OCI-LY1 (cell line): ENCODE results near the gene ITGA5.

Experiments
- EZH2 ChIP-seq: fragments of 200-600 bp; sonication (generic), shearing (Covaris generic); IDR thresholded peaks from 2 replicates; pipeline ENCODE4 v1.8.0; 2017; ENCODE audit warnings: borderline replicate concordance, mixed run types, mild to moderate bottlenecking, antibody characterized with exemption, low read length, moderate library complexity, mixed read lengths
- TF ChIP-seq, protein P1 (sequence below): fragments of 200-600 bp; sonication (generic), shearing (Covaris generic); IDR thresholded peaks from 2 replicates; pipeline ENCODE4 v1.5.1; 2017; ENCODE audit warnings: mild to moderate bottlenecking, antibody characterized with exemption, low read length, moderate library complexity, mixed read lengths

DNA sequence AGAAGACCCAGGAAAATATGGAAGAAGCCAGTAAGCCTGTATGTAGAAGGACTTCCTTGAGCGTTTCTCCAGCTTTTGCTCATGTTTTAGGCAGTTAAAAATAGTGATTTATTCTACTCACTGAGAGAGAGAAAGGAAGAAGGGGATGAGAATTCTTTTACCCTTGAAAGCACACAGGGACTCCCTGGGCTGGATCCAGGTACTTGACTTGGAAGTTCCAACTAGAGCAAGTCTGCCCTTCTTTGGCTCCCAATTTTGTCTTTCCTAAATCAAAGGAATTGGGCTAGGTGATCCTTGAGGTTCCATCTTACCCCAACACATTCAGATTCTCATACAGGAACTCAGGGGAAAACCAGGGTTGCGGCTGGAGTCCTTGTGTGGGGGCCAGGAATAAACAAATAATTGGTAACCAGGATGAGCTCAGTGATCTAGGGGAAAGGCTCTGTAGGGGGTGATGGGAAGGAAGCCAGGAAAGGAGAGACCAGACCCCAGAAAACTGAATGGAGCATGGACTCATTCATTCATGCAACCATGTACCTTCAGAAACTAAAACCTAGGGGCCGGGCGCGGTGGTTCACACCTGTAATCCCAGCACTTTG lies 11.5 kb upstream of the ITGA5 start:
- TF ChIP-seq, protein P1, sequence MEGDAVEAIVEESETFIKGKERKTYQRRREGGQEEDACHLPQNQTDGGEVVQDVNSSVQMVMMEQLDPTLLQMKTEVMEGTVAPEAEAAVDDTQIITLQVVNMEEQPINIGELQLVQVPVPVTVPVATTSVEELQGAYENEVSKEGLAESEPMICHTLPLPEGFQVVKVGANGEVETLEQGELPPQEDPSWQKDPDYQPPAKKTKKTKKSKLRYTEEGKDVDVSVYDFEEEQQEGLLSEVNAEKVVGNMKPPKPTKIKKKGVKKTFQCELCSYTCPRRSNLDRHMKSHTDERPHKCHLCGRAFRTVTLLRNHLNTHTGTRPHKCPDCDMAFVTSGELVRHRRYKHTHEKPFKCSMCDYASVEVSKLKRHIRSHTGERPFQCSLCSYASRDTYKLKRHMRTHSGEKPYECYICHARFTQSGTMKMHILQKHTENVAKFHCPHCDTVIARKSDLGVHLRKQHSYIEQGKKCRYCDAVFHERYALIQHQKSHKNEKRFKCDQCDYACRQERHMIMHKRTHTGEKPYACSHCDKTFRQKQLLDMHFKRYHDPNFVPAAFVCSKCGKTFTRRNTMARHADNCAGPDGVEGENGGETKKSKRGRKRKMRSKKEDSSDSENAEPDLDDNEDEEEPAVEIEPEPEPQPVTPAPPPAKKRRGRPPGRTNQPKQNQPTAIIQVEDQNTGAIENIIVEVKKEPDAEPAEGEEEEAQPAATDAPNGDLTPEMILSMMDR = no peak
- TF ChIP-seq EZH2 = no peak
